Keratinocyte (primary cell): ENCODE results near the gene MAP3K9. TPM values are rescaled to one million over a fixed set of nuclear protein-coding genes. Genes with fewer than 3 reads are reported as not detected.

Experiments
- DNase-seq: peaks from one replicate; pipeline ENCODE4 v3.0.0-alpha.2; 2011; ENCODE audit warnings: low read depth, missing footprints, low spot score
- FAIRE-seq: peaks from 2 replicates; lab custom pipeline; 2011; peaks lifted over from hg19 to GRCh38; lab: Jason Lieb, UNC
- H2AFZ ChIP-seq: 2 replicates; pipeline ENCODE4 v1.6.0; 2012; ENCODE audit warnings: low read length, control low read depth, inconsistent platforms; ENCODE audit not compliant: control insufficient read depth
- H3K27ac ChIP-seq: 2 replicates; pipeline ENCODE4 v1.5.1; 2011; ENCODE audit warnings: low read length; ENCODE audit not compliant: control insufficient read depth, insufficient read depth
- H3K27me3 ChIP-seq: 3 replicates; pipeline ENCODE4 v1.6.0; 2011; ENCODE audit warnings: low read length; ENCODE audit not compliant: control insufficient read depth, insufficient read depth; ENCODE audit errors: extremely low read depth
- H3K36me3 ChIP-seq, 2 experiments: 2 replicates in 1 of 2; 3 replicates in 1 of 2; pipeline ENCODE4 v1.5.1; 2011; ENCODE audit warnings: low read length in 2 of 2, mild to moderate bottlenecking in 1 of 2; ENCODE audit not compliant: control insufficient read depth in 2 of 2, insufficient read depth in 2 of 2; ENCODE audit errors: extremely low read depth in 1 of 2
- H3K4me1 ChIP-seq: 3 replicates; pipeline ENCODE4 v1.5.1; 2011; ENCODE audit warnings: low read length; ENCODE audit not compliant: control insufficient read depth, insufficient read depth; ENCODE audit errors: extremely low read depth
- H3K4me2 ChIP-seq: 3 replicates; pipeline ENCODE4 v1.6.0; 2011; ENCODE audit warnings: low read depth, low read length; ENCODE audit not compliant: control insufficient read depth, insufficient read depth; ENCODE audit errors: extremely low read depth
- H3K4me3 ChIP-seq, 3 experiments: fragments of 200-600 bp in 1 of 3; sonication (generic) in 1 of 3; 2 replicates in 2 of 3; 3 replicates in 1 of 3; pipeline ENCODE4 v1.5.1; 2011 to 2016; ENCODE audit warnings: low read length in 3 of 3, mild to moderate bottlenecking in 3 of 3, control low read depth in 2 of 3, inconsistent platforms in 1 of 3, low read depth in 1 of 3, mixed read lengths in 1 of 3, mixed run types in 1 of 3, moderate library complexity in 1 of 3; ENCODE audit not compliant: control insufficient read depth in 2 of 3, insufficient read depth in 2 of 3; ENCODE audit errors: extremely low read depth in 1 of 3
- H3K79me2 ChIP-seq: 2 replicates; pipeline ENCODE4 v1.6.0; 2012; ENCODE audit warnings: low read length; ENCODE audit not compliant: control insufficient read depth, insufficient read depth
- H3K9ac ChIP-seq: 3 replicates; pipeline ENCODE4 v1.6.0; 2011; ENCODE audit warnings: low read length; ENCODE audit not compliant: control insufficient read depth, insufficient read depth; ENCODE audit errors: extremely low read depth
- H3K9me1 ChIP-seq: 3 replicates; pipeline ENCODE4 v1.6.0; 2011; ENCODE audit warnings: low read length; ENCODE audit not compliant: control insufficient read depth, insufficient read depth; ENCODE audit errors: extremely low read depth
- H3K9me3 ChIP-seq: 2 replicates; pipeline ENCODE4 v1.5.1; 2012; ENCODE audit warnings: low read depth, low read length; ENCODE audit not compliant: control insufficient read depth
- H4K20me1 ChIP-seq: 3 replicates; pipeline ENCODE4 v1.6.0; 2011; ENCODE audit warnings: low read length; ENCODE audit not compliant: control insufficient read depth, insufficient read depth; ENCODE audit errors: extremely low read depth
- CTCF ChIP-seq, 3 experiments: IDR thresholded peaks in 1 of 3; conservative IDR thresholded peaks in 1 of 3; optimal IDR thresholded peaks in 1 of 3; 2 replicates in 2 of 3; 3 replicates in 1 of 3; pipeline versions ENCODE3 to v1.5.1; 2011; ENCODE audit warnings: low read length in 3 of 3, mild to moderate bottlenecking in 3 of 3, moderate library complexity in 2 of 3, control low read depth in 1 of 3, inconsistent platforms in 1 of 3; ENCODE audit not compliant: insufficient read depth in 2 of 3; ENCODE audit errors: extremely low read depth in 1 of 3
- EZH2 ChIP-seq: IDR thresholded peaks from one replicate; pipeline ENCODE4 v1.6.1; 2012; ENCODE audit warnings: inconsistent platforms, mild to moderate bottlenecking, low read length, moderate library complexity
- dilution Hi-C: fragments of 300-500 bp; cut with MboI; formaldehyde crosslinking; loops from one replicate; pipeline ENCODE4 v1.7.0; 2020; ENCODE audit warnings: low sequenced_read_pairs; ENCODE audit not compliant: extremely low pct_ligation_motif_present
- polyA plus RNA-seq, 5 experiments: library from polyadenylated mRNA; depleted of rRNA in 3 of 5; stranded (reverse) in 3 of 5; stranded (forward) in 1 of 5; unstranded in 1 of 5; fragments of >200 nt; gene quantifications; 1 replicate in 1 of 5; 2 replicates in 3 of 5; 3 replicates in 1 of 5; pipeline versions ENCODE4 v1.2.1 to v1.2.3, GENCODE V29; 2011 to 2012; ENCODE audit warnings: missing spikeins in 2 of 5, low read depth in 1 of 5, low replicate concordance in 1 of 5

The MAP3K9 gene
- polyA plus RNA-seq, 1 donor (not counting 4 experiments of a cell fraction or from before 2014, with no cell fraction given), result 7.2 TPM

DNA sequence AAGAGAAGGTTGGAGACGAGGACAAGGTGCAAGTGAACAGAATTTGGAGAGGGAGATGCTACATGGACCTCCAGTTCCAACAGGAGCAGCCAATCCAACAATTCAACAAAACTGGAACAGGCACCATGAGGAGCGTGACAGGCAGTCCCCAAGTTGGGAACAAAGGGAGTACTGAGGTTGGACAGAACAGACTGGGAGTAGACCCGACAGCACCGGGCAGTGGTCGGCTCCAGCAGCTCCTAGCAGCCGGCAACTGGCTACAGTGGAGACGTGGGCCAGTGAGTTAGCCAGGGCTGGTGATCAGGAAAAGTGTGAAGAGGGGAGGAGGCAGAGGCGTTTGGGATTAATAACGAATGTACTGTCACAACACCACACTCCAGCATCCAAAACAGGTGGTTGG is 16.4 kb downstream of the MAP3K9 start:
- H3K4me1 ChIP-seq, result peaks cover 23% of the 10 kb centered on the region
- no peaks in the 10 kb centered on the region for H3K9me3 ChIP-seq
- no peak overlapping the region for H3K4me3 ChIP-seq
- peaks cover 20 to 29% of the 10 kb centered on the region in 2 experiments for H3K36me3 ChIP-seq
- TF ChIP-seq EZH2 (no peak), CTCF (optimal IDR thresholded peaks at IDR 0.05 in 1 of 3, IDR thresholded peaks at IDR 0.05 in 1 of 3, conservative IDR thresholded peaks at IDR 0.05 in 1 of 3; ENCODE audit: extremely low read depth in 1 of 3, insufficient read depth in 2 of 3, low read length in 3 of 3) (no peak)
- FAIRE-seq (no peak), DNase-seq (no peak)
- H4K20me1 ChIP-seq, result peaks cover 2% of the 10 kb centered on the region
- H3K27ac ChIP-seq, result no peak overlapping the region
- peaks cover 6% of the 10 kb centered on the region for H3K9me1 ChIP-seq
- no peak overlapping the region for H3K9ac ChIP-seq
- H3K4me2 ChIP-seq, result no peak overlapping the region
- dilution Hi-C loops, result no loop called here
- no peak overlapping the region for H2AFZ ChIP-seq
- peaks cover 52% of the 10 kb centered on the region for H3K79me2 ChIP-seq
- H3K27me3 ChIP-seq, result no peaks in the 10 kb centered on the region

DNA sequence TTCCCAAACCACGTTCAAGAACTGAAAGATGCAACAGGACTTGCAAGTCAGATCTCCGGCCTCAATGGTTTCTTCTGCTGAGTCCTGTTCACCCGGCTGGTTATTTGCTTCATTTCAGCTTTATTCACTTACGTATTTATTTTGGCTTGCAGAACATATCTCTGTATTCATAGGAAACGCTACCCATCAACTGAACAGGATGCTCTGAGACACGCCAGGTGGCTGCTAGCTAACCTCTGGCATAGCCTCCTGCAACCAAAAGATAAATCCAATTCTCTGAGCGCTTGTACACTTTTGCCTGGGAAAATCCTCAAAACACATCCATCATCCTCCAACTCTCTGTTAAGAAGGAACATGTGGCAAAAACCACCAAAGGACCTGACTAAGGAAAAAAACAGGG is 17.3 kb downstream of the MAP3K9 start:
- Histone ChIP-seq H3K4me2 (no peak overlapping the region), H3K36me3 (peaks cover 17 to 26% of the 10 kb centered on the region in 2 experiments), H4K20me1 (peaks cover 2% of the 10 kb centered on the region), H3K4me3 (no peak overlapping the region), H3K9me1 (peaks cover 6% of the 10 kb centered on the region), H3K27ac (no peak overlapping the region), H3K9me3 (no peaks in the 10 kb centered on the region), H3K79me2 (peaks cover 55% of the 10 kb centered on the region), H3K4me1 (peaks cover 23% of the 10 kb centered on the region), H2AFZ (no peak overlapping the region), H3K27me3 (no peaks in the 10 kb centered on the region), H3K9ac (no peak overlapping the region)
- FAIRE-seq (no peak), DNase-seq (no peak)
- TF ChIP-seq EZH2 (no peak), CTCF (optimal IDR thresholded peaks at IDR 0.05 in 1 of 3, IDR thresholded peaks at IDR 0.05 in 1 of 3, conservative IDR thresholded peaks at IDR 0.05 in 1 of 3; ENCODE audit: extremely low read depth in 1 of 3, insufficient read depth in 2 of 3, low read length in 3 of 3) (no peak)
- dilution Hi-C loops, result no loop called here
